Tibial nerve (tissue), 3 donors: ENCODE data around the gene TUBB3.

Experiments used
- CTCF ChIP-seq, 5 experiments: fragments of 200-600 bp in 3 of 5; fragments of 450-650 bp in 2 of 5; sonication (generic) in 3 of 5; IDR thresholded peaks; one replicate each; pipeline ENCODE4 v1.5.1; 2016 to 2019; ENCODE audit warnings: antibody characterized with exemption in 5 of 5, mild to moderate bottlenecking in 3 of 5, moderate library complexity in 2 of 5
- POLR2A ChIP-seq, 2 donors: fragments of 450-650 bp; IDR thresholded peaks; one replicate each; pipeline ENCODE4 v1.6.1; 2017; ENCODE audit warnings: antibody characterized with exemption in 2 of 2, mild to moderate bottlenecking in 2 of 2, moderate library complexity in 2 of 2

GRCh38 chr16:89905511-89906139, 17.5 kb upstream of the TUBB3 start:
- TF ChIP-seq CTCF (IDR thresholded peaks at IDR 0.05) (no peak), POLR2A (IDR thresholded peaks at IDR 0.05) (no peak)
